IMR-90 (cell line): ENCODE data around the gene TXNDC16. TPM values are rescaled to one million over a fixed set of nuclear protein-coding genes. Genes with fewer than 3 reads are reported as not detected.
A peak's percentile ranks its signal among the peaks of the same experiment; 100 is the strongest.

Experiments used
- ATAC-seq: fragments of 200-7000 bp; cut with Tn5 transposase; 2 replicates; pipeline ENCODE4 v1.9.1; 2020; ENCODE audit warnings: low read depth, mild to moderate bottlenecking, moderate library complexity
- BruUV-seq: library from RNA; stranded (reverse); fragments of 400-500 nt; replicated peaks from 2 replicates; lab custom pipeline; 2021; lab: Mats Ljungman, UMichigan
- CTCF ChIA-PET: fragments of 300-600 bp; formaldehyde crosslinking; extraction: SDS; loops from one replicate; lab custom pipeline; 2021; ENCODE audit warnings: antibody characterized with exemption; lab: Yijun Ruan, JAX
- POLR2A ChIA-PET: fragments of 300-600 bp; sonication (Branson Sonifier 250); formaldehyde crosslinking; loops from one replicate; lab custom pipeline; 2022; ENCODE audit warnings: antibody characterized with exemption; ENCODE audit not compliant: unreplicated experiment; lab: Charles Lee
- DNase-seq: peaks from one replicate; pipeline ENCODE4 v3.0.0; 2013
- H2AFZ ChIP-seq: replicated peaks from 2 replicates; pipeline ENCODE3; 2013; ENCODE audit warnings: low read length, mild to moderate bottlenecking; ENCODE audit not compliant: poor library complexity
- H2AK5ac ChIP-seq: 2 replicates; pipeline ENCODE4 v1.6.1; 2013; ENCODE audit warnings: low read depth, low read length, inconsistent platforms
- H2AK9ac ChIP-seq: replicated peaks from 2 replicates; pipeline ENCODE3; 2013; ENCODE audit warnings: mild to moderate bottlenecking, low read depth, low read length, moderate library complexity; ENCODE audit not compliant: poor library complexity
- H2BK120ac ChIP-seq: 2 replicates; pipeline ENCODE4 v1.6.1; 2013; ENCODE audit warnings: low read depth, low read length, inconsistent platforms
- H2BK15ac ChIP-seq: 3 replicates; pipeline ENCODE4 v1.6.1; 2013; ENCODE audit warnings: low read depth, low read length, inconsistent platforms
- H2BK20ac ChIP-seq: 2 replicates; pipeline ENCODE4 v1.6.1; 2013; ENCODE audit warnings: low read depth, mild to moderate bottlenecking, inconsistent platforms, low read length, moderate library complexity
- H2BK5ac ChIP-seq: 2 replicates; pipeline ENCODE4 v1.6.1; 2013; ENCODE audit warnings: mild to moderate bottlenecking, low read depth, low read length, inconsistent platforms; ENCODE audit not compliant: poor library complexity, severe bottlenecking
- H3K14ac ChIP-seq: replicated peaks from 2 replicates; pipeline ENCODE4 v1.6.1; 2013; ENCODE audit warnings: low read depth, low read length, inconsistent platforms
- H3K18ac ChIP-seq: 2 replicates; pipeline ENCODE4 v1.6.1; 2013; ENCODE audit warnings: low read depth, low read length, control low read depth
- H3K23ac ChIP-seq: 2 replicates; pipeline ENCODE4 v1.6.1; 2013; ENCODE audit warnings: low read depth, low read length, inconsistent platforms
- H3K27ac ChIP-seq: 2 replicates; pipeline ENCODE4 v1.5.1; 2013; ENCODE audit warnings: mild to moderate bottlenecking, control low read depth, low read length; ENCODE audit not compliant: insufficient read depth
- H3K27me3 ChIP-seq: 2 replicates; pipeline ENCODE4 v1.6.1; 2013; ENCODE audit warnings: low read length; ENCODE audit not compliant: control insufficient read depth, insufficient read depth
- H3K36me3 ChIP-seq: 2 replicates; pipeline ENCODE4 v1.6.1; 2013; ENCODE audit warnings: low read length, mixed read lengths; ENCODE audit not compliant: control insufficient read depth, insufficient read depth
- H3K4ac ChIP-seq: 2 replicates; pipeline ENCODE4 v1.6.1; 2013; ENCODE audit warnings: low read depth, low read length, inconsistent platforms
- H3K4me1 ChIP-seq: 2 replicates; pipeline ENCODE4 v1.6.1; 2013; ENCODE audit warnings: low read length, mixed read lengths; ENCODE audit not compliant: control insufficient read depth, insufficient read depth
- H3K4me2 ChIP-seq: 2 replicates; pipeline ENCODE4 v1.6.1; 2013; ENCODE audit warnings: low read depth, mild to moderate bottlenecking, control low read depth, low read length, moderate library complexity
- H3K4me3 ChIP-seq: 2 replicates; pipeline ENCODE4 v1.5.1; 2013; ENCODE audit warnings: low read depth, mild to moderate bottlenecking, control low read depth, low read length, moderate library complexity; ENCODE audit not compliant: insufficient read depth
- H3K56ac ChIP-seq: 2 replicates; pipeline ENCODE4 v1.6.1; 2013; ENCODE audit warnings: low read length, inconsistent platforms; ENCODE audit not compliant: insufficient read depth; ENCODE audit errors: extremely low read depth
- H3K79me1 ChIP-seq, 2 experiments: 2 replicates each; pipeline ENCODE4 v1.6.1; 2013; ENCODE audit warnings: low read length in 2 of 2, inconsistent platforms in 1 of 2, low read depth in 1 of 2
- H3K9ac ChIP-seq: 2 replicates; pipeline ENCODE4 v1.6.1; 2013; ENCODE audit warnings: low read depth, low read length, control low read depth
- H3K9me1 ChIP-seq: 2 replicates; pipeline ENCODE4 v1.6.1; 2013; ENCODE audit warnings: low read length, inconsistent platforms; ENCODE audit not compliant: insufficient read depth
- H3K9me3 ChIP-seq: 2 replicates; pipeline ENCODE4 v1.6.1; 2013; ENCODE audit warnings: low read length; ENCODE audit not compliant: control insufficient read depth, insufficient read depth
- H4K20me1 ChIP-seq: 2 replicates; pipeline ENCODE4 v1.6.1; 2013; ENCODE audit warnings: low read length, inconsistent platforms; ENCODE audit not compliant: insufficient read depth
- H4K5ac ChIP-seq: 2 replicates; pipeline ENCODE4 v1.6.1; 2013; ENCODE audit warnings: mild to moderate bottlenecking, low read depth, low read length, control low read depth
- H4K8ac ChIP-seq, 2 experiments: 2 replicates each; pipeline ENCODE4 v1.6.1; 2013; ENCODE audit warnings: low read depth in 2 of 2, low read length in 2 of 2, control low read depth in 1 of 2, inconsistent platforms in 1 of 2
- H4K91ac ChIP-seq: 2 replicates; pipeline ENCODE4 v1.6.1; 2013; ENCODE audit warnings: low read depth, low read length, inconsistent platforms; ENCODE audit not compliant: insufficient read depth
- CEBPB ChIP-seq: IDR thresholded peaks from 2 replicates; pipeline ENCODE4 v1.6.1; 2012; ENCODE audit warnings: low read depth, low read length, improper control_type of control experiment
- CTCF ChIP-seq: conservative IDR thresholded peaks from 2 replicates; pipeline ENCODE4 v1.5.1; 2012; ENCODE audit warnings: mild to moderate bottlenecking, low read depth, low read length, improper control_type of control experiment
- WGBS, 2 experiments: methylation state at CpG; one replicate each; pipeline versions ENCODE4 v1.1.5 to v1.1.7; 2013; ENCODE audit warnings: missing lambda C conversion rate in 2 of 2; ENCODE audit not compliant: insufficient read length in 1 of 2; ENCODE audit errors: extremely low coverage in 2 of 2; 5-methylcytosine and 5-hydroxymethylcytosine counted together
- dilution Hi-C: fragments of 300-500 bp; cut with HindIII; formaldehyde crosslinking; loops from one replicate; pipeline ENCODE4 v1.14.3; 2018; ENCODE audit warnings: low sequenced_read_pairs; ENCODE audit not compliant: unreplicated experiment
- in situ Hi-C: fragments of 300-500 bp; cut with MboI; formaldehyde crosslinking; loops from 3 replicates; pipeline ENCODE4 v1.14.3; 2019; ENCODE audit warnings: low sequenced_read_pairs, inconsistent platforms, mixed read lengths
- intact Hi-C: fragments of 100-400 bp; cut with micrococcal nuclease; formaldehyde crosslinking; loops from 2 replicates; pipeline ENCODE4 v1.10.0; 2022
- polyA plus RNA-seq, 3 experiments: library from polyadenylated mRNA; depleted of rRNA; stranded (reverse); fragments of >200 nt; gene quantifications; 2 replicates each; pipeline ENCODE4 v1.2.3, GENCODE V29; 2012; ENCODE audit warnings: low replicate concordance in 1 of 3
- total RNA-seq: library from RNA; depleted of rRNA; stranded (reverse); fragments of >200 nt; gene quantifications from 2 replicates; pipeline ENCODE4 v1.2.3, GENCODE V29; 2012

Gene TXNDC16
- total and polyA plus RNA-seq, 2 of the 4 experiments (the other 2 are of a cell fraction), result 1.4 TPM

GRCh38 chr14:52599974-52600373 is 47.7 kb upstream of the TXNDC16 start:
- in situ Hi-C loops, result no loop called here
- no peak for ATAC-seq

More at GRCh38 chr14:52599974-52600373, 47.7 kb upstream of the TXNDC16 start:
- Histone ChIP-seq H3K4me2 (no peak overlapping the region), H2AK9ac (no peak overlapping the region), H4K8ac (no peak overlapping the region), H2BK20ac (no peak overlapping the region), H3K56ac (no peak overlapping the region), H4K5ac (no peak overlapping the region), H3K23ac (no peak overlapping the region), H3K27ac (no peak overlapping the region), H3K4me3 (no peak overlapping the region), H4K20me1 (no peaks in the 10 kb centered on the region), H2AFZ (no peak overlapping the region), H3K9ac (no peak overlapping the region), H2AK5ac (no peak overlapping the region), H2BK120ac (no peak overlapping the region), H3K79me1 (no peaks in the 10 kb centered on the region), H3K9me1 (no peaks in the 10 kb centered on the region), H2BK15ac (no peak overlapping the region), H3K4me1 (no peaks in the 10 kb centered on the region), H2BK5ac (no peak overlapping the region), H3K27me3 (no peaks in the 10 kb centered on the region), H3K4ac (no peak overlapping the region), H4K91ac (no peak overlapping the region), H3K14ac (no peak overlapping the region), H3K9me3 (no peaks in the 10 kb centered on the region), H3K18ac (no peak overlapping the region), H3K36me3 (no peaks in the 10 kb centered on the region)
- no CpG with 5 or more reads among the region's 3 CpGs for WGBS, 2 experiments
- intact Hi-C loops (no loop called here), dilution Hi-C loops (no loop called here)
- TF ChIP-seq CTCF (no peak), CEBPB (peak; percentile 78)
- CTCF ChIA-PET, result no interaction called here
- POLR2A ChIA-PET, result no interaction called here
- DNase-seq, result no peak
- no TSS peak for BruUV-seq
